ENCODE results near the gene ZNF267.

- TF ChIP-seq CTCF (IDR thresholded peaks at IDR 0.05) (no peak), EP300 (IDR thresholded peaks at IDR 0.05) (no peak), POLR2A (IDR thresholded peaks at IDR 0.05; ENCODE audit: low read depth) (no peak), POLR2AphosphoS5 (IDR thresholded peaks at IDR 0.05) (no peak)
Observed at GRCh38 chr16:31842864-31843263, 30.7 kb upstream of the ZNF267 start.
